Activated CD8-positive, alpha-beta T cell treated with anti-CD3 and anti-CD28 coated beads for 36 hours (primary cell): ENCODE data around the gene SEC14L3. TPM values are rescaled to one million over a fixed set of nuclear protein-coding genes. Genes with fewer than 3 reads are reported as not detected.

Experiments
- ATAC-seq: fragments of 200-7000 bp; cut with Tn5 transposase; one replicate; pipeline ENCODE4 v1.10.0; 2021; ENCODE audit warnings: mild to moderate bottlenecking, moderate library complexity
- CTCF ChIA-PET: fragments of 350-600 bp; sonication (Branson Sonifier 250); formaldehyde crosslinking; loops from one replicate; lab custom pipeline; 2021; ENCODE audit warnings: antibody characterized with exemption; lab: Charles Lee
- POLR2A ChIA-PET: fragments of 350-600 bp; sonication (Branson Sonifier 250); formaldehyde crosslinking; loops from one replicate; lab custom pipeline; 2021; ENCODE audit warnings: antibody characterized with exemption; lab: Charles Lee
- DNase-seq: peaks from one replicate; pipeline ENCODE4 v3.0.0-alpha.2; 2020
- H3K27ac Mint-ChIP-seq: one replicate; pipeline ENCODE4 v1.8.0; 2021; ENCODE audit warnings: mild to moderate bottlenecking, mixed read lengths
- H3K27me3 Mint-ChIP-seq: one replicate; pipeline ENCODE4 v1.8.0; 2021; ENCODE audit warnings: mixed read lengths
- H3K36me3 Mint-ChIP-seq: one replicate; pipeline ENCODE4 v1.8.0; 2021; ENCODE audit warnings: low read depth, mixed read lengths
- H3K4me1 Mint-ChIP-seq: one replicate; pipeline ENCODE4 v1.8.0; 2021; ENCODE audit warnings: low read depth, mixed read lengths
- H3K4me3 Mint-ChIP-seq: one replicate; pipeline ENCODE4 v1.8.0; 2021; ENCODE audit warnings: mild to moderate bottlenecking, moderate library complexity, mixed read lengths
- H3K9me3 Mint-ChIP-seq: one replicate; pipeline ENCODE4 v1.8.0; 2021; ENCODE audit warnings: mixed read lengths
- intact Hi-C: fragments of 100-400 bp; cut with micrococcal nuclease; formaldehyde crosslinking; loops from one replicate; pipeline ENCODE4 v1.10.0; 2022
- total RNA-seq, 2 experiments: library from RNA; stranded (reverse); gene quantifications; one replicate each; pipeline ENCODE4 v1.2.3, GENCODE V29; 2021
- TF ChIP-seq, protein P1 (sequence below): fragments of 200-600 bp; IDR thresholded peaks from one replicate; pipeline ENCODE4 v1.8.0; 2022; ENCODE audit warnings: antibody characterized with exemption, mild to moderate bottlenecking

SEC14L3 gene
- total RNA-seq, 2 experiments from 2014 or later = not detected

DNA sequence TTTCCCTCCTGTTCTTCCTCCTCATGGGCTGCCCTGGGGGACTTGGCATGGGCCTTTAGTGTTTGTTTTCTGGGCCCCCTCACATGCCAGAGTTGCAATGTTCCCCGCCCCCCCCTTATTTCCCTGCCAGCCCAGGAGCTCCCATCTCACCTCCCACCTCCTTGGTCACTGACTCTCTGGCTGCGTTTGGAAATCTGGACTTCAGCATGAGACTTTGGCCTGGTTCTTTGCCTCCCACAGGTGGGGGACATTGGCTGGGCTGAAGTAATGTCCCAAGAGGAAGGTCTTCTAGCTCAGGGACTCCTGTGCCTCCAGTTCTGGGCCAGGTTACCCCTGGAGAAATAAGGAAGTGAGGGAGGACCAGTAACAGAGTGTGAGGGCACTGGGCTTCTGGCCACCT, 39.3 kb downstream of the SEC14L3 start:
- Mint-ChIP-seq H3K4me1 (peaks cover 33% of the 10 kb centered on the region), H3K27me3 (no peaks in the 10 kb centered on the region), H3K36me3 (peaks cover 40% of the 10 kb centered on the region), H3K9me3 (peaks cover 5% of the 10 kb centered on the region), H3K27ac (no peak overlapping the region), H3K4me3 (no peak overlapping the region)
- intact Hi-C loops = no loop called here
- ChIA-PET POLR2A (interaction anchor here (6.6 kb wide), 1 partner anchor 8 kb away, joined by 78 read pairs; the partner anchor contains the start of gene MTFP1), CTCF (interaction anchor here (0.8 to 7.1 kb wide), 4 partner anchors 9 to 45 kb away, joined by 3 to 65 read pairs (median 6); partner anchors contain the start of genes MTFP1 and RNF215)
- DNase-seq (no peak), ATAC-seq (no peak)
- TF ChIP-seq, protein P1, sequence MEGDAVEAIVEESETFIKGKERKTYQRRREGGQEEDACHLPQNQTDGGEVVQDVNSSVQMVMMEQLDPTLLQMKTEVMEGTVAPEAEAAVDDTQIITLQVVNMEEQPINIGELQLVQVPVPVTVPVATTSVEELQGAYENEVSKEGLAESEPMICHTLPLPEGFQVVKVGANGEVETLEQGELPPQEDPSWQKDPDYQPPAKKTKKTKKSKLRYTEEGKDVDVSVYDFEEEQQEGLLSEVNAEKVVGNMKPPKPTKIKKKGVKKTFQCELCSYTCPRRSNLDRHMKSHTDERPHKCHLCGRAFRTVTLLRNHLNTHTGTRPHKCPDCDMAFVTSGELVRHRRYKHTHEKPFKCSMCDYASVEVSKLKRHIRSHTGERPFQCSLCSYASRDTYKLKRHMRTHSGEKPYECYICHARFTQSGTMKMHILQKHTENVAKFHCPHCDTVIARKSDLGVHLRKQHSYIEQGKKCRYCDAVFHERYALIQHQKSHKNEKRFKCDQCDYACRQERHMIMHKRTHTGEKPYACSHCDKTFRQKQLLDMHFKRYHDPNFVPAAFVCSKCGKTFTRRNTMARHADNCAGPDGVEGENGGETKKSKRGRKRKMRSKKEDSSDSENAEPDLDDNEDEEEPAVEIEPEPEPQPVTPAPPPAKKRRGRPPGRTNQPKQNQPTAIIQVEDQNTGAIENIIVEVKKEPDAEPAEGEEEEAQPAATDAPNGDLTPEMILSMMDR = no peak

DNA sequence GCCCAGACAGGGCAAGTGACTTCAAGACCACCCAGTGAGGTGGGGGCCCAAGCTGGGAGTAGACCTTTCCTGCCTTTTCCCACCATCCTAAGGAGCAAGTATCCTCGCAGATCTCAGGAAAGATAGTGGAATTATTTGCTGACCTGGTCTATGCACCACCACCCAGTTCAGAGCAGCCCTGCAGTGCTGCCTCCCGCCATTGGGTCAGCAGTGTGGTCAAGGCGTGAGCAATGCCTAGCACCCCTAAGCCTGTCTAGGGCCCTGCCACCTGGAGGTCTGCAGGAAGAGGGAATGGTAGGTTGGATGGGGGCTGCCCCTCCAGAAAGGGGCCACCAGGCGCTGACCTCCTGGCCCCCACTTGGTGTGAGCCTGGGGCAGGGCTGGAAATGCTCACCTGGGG, 39.7 kb downstream of the SEC14L3 start:
- ATAC-seq = no peak
- peaks cover 44% of the 10 kb centered on the region for H3K36me3 Mint-ChIP-seq
- POLR2A ChIA-PET = interaction anchor here (6.6 kb wide), 1 partner anchor 7 kb away, joined by 78 read pairs; the partner anchor contains the start of gene MTFP1

DNA sequence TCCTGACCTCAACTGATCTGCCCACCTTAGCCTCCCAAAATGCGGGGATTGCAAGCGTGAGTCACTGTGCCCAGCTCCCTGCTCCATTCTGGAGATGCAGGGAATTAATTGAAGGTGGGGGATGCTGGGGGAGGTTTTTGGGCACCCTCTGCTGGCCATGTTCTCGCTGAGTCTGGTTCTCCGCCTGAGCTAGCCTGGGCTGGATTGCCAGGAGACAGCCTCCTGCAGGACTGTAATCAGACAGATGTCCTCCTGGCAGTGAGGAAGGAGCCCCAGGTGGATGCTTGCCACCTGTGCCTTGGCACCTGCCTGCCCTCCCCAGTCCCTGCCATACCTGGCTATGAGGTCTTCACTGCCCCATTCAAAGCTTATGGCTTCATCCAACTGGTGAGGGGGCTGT, 40.9 kb downstream of the SEC14L3 start:
- H3K27ac Mint-ChIP-seq = no peak overlapping the region
- H3K4me1 Mint-ChIP-seq = peaks cover 39% of the 10 kb centered on the region
- DNase-seq (no peak), ATAC-seq (no peak)
- H3K4me3 Mint-ChIP-seq = no peak overlapping the region
- peaks cover 51% of the 10 kb centered on the region for H3K36me3 Mint-ChIP-seq
- POLR2A ChIA-PET = no interaction called here
- no peaks in the 10 kb centered on the region for H3K27me3 Mint-ChIP-seq
- intact Hi-C loops = no loop called here
- CTCF ChIA-PET = interaction anchor here (0.9 to 2.0 kb wide), 5 partner anchors 20 to 143 kb away, joined by 3 to 7 read pairs (median 3); partner anchors contain the start of gene SEC14L2
- TF ChIP-seq, protein P1 = no peak
- peaks cover 2% of the 10 kb centered on the region for H3K9me3 Mint-ChIP-seq

More for the DNA sequence above, 39.7 kb downstream of the SEC14L3 start:
- Mint-ChIP-seq H3K9me3 (peaks cover 4% of the 10 kb centered on the region), H3K27me3 (no peaks in the 10 kb centered on the region), H3K4me3 (no peak overlapping the region), H3K4me1 (peaks cover 37% of the 10 kb centered on the region), H3K27ac (peak overlapping the region; percentile 24)
- CTCF ChIA-PET = interaction anchor here (1.6 to 7.1 kb wide), 3 partner anchors 8 to 44 kb away, joined by 6 to 65 read pairs (median 6); partner anchors contain the start of genes MTFP1 and RNF215
- TF ChIP-seq, protein P1 = no peak
- no peak for DNase-seq
- intact Hi-C loops = no loop called here

DNA sequence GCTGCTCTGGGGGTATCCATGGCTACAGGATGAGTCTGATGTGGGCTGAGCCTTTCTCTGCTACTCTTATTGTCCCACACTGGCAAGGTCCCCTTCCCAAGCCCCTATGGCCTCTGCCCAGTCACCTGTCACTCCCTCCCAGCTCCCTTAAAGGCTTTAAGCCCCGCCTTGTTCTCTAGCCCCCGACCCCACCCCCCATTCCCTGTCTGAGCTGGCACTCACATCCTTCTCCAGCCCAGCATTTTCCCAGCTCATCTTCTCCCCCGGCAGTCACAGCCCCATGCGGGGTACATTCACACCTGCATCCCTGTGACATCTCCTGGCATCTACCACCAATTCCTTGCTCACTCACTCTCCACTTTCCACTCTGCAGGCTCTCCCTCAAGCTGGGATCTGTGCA, 41.9 kb downstream of the SEC14L3 start:
- H3K27ac Mint-ChIP-seq = no peak overlapping the region
- TF ChIP-seq, protein P1 = no peak
- H3K4me1 Mint-ChIP-seq = peaks cover 29% of the 10 kb centered on the region
- H3K36me3 Mint-ChIP-seq = peaks cover 47% of the 10 kb centered on the region
- no peak for ATAC-seq
- H3K4me3 Mint-ChIP-seq = no peak overlapping the region
- H3K27me3 Mint-ChIP-seq = no peaks in the 10 kb centered on the region
- POLR2A ChIA-PET = no interaction called here
- peaks cover 2% of the 10 kb centered on the region for H3K9me3 Mint-ChIP-seq
- intact Hi-C loops = no loop called here
- CTCF ChIA-PET = interaction anchor here (1.9 to 2.0 kb wide), 2 partner anchors 39 to 142 kb away, joined by 7 read pairs; no protein-coding TSS in a partner anchor
- DNase-seq = no peak

DNA sequence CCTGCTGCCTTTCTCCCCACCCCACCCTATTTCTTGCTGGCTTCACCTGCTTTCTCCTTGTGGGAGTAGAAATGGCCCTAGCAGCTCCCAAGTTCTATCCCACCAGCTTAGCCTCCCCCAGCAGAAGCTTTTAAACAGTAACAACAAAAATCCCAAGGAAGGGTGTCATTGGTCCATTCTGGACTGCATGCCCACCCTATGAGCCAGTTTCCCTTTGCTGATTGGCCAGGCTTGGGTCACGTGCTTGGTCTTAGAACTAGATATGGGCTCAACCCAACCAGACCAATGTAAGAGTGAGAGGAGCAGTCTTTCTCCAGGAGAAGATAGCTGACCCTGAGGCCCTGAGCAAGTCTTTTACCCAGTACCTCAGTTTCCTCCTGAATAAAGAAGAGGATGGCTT, 43.9 kb downstream of the SEC14L3 start:
- H3K36me3 Mint-ChIP-seq = peaks cover 39% of the 10 kb centered on the region
- ChIA-PET POLR2A (interaction anchor here (0.6 to 5.9 kb wide), 2 partner anchors 8 to 15 kb away, joined by 3 to 78 read pairs; no protein-coding TSS in a partner anchor), CTCF (interaction anchor here (0.9 to 9.0 kb wide), 3 partner anchors 18 to 140 kb away, joined by 3 to 138 read pairs (median 4); partner anchors contain the start of gene RNF215)
- intact Hi-C loops = no loop called here
- TF ChIP-seq, protein P1 = no peak
- H3K9me3 Mint-ChIP-seq = no peaks in the 10 kb centered on the region
- H3K27me3 Mint-ChIP-seq = no peaks in the 10 kb centered on the region
- DNase-seq = no peak
- ATAC-seq = no peak
- H3K4me1 Mint-ChIP-seq = peaks cover 13% of the 10 kb centered on the region
- H3K27ac Mint-ChIP-seq = peak overlapping the region; percentile 20
- no peak overlapping the region for H3K4me3 Mint-ChIP-seq
